Endothelial cell of umbilical vein (primary cell): Measurements from ENCODE around the gene SCAF8.
"Not testable (repeated sequence)": the region's sequence is repeated elsewhere in the genome, so short reads cannot be mapped to it uniquely, and the experiment has no call there.

Source experiments
- EZH2 ChIP-seq: IDR thresholded peaks from 2 replicates; pipeline ENCODE4 v1.6.1; 2012; ENCODE audit warnings: borderline replicate concordance, low read depth, mild to moderate bottlenecking, moderate library complexity, low read length, inconsistent platforms; ENCODE audit not compliant: severe bottlenecking
- FOS ChIP-seq: IDR thresholded peaks from 2 replicates; pipeline ENCODE4 v1.6.1; 2011; ENCODE audit warnings: mild to moderate bottlenecking, low read length, moderate library complexity, borderline replicate concordance; ENCODE audit not compliant: insufficient read depth
- GATA2 ChIP-seq: IDR thresholded peaks from 2 replicates; pipeline ENCODE4 v1.7.0; 2011; ENCODE audit warnings: low read depth, mild to moderate bottlenecking, moderate library complexity, mixed read lengths, low read length; ENCODE audit not compliant: insufficient read length, insufficient read depth
- JUN ChIP-seq: IDR thresholded peaks from 2 replicates; pipeline ENCODE4 v1.6.1; 2011; ENCODE audit warnings: borderline replicate concordance, low read depth; ENCODE audit not compliant: insufficient read length, insufficient read depth
- MYC ChIP-seq: IDR thresholded peaks from one replicate; pipeline ENCODE4 v1.6.1; 2011; ENCODE audit warnings: mild to moderate bottlenecking, low read depth, low read length
- POLR2A ChIP-seq: IDR thresholded peaks from 2 replicates; pipeline ENCODE4 v1.6.1; 2012; ENCODE audit warnings: low read depth, mild to moderate bottlenecking, control low read depth, low read length
- POLR2AphosphoS5 ChIP-seq: IDR thresholded peaks from 2 replicates; pipeline ENCODE4 v1.6.1; 2012; ENCODE audit warnings: low read depth, mild to moderate bottlenecking, control low read depth, low read length, moderate library complexity; ENCODE audit not compliant: insufficient read depth
- TF ChIP-seq, protein P1 (sequence below), 2 donors: IDR thresholded peaks; 1 replicate in 1 of 2; 2 replicates in 1 of 2; pipeline ENCODE4 v1.5.1; 2011; ENCODE audit warnings: low read length in 2 of 2, mild to moderate bottlenecking in 2 of 2, moderate library complexity in 2 of 2, control low read depth in 1 of 2, inconsistent platforms in 1 of 2, low read depth in 1 of 2; ENCODE audit not compliant: insufficient read depth in 1 of 2; ENCODE audit errors: extremely low read depth in 1 of 2
- TF ChIP-seq, protein P2 (sequence below): IDR thresholded peaks from 2 replicates; pipeline ENCODE4 v1.6.1; 2011; ENCODE audit not compliant: insufficient read depth, insufficient read length

- TF ChIP-seq, protein P1, sequence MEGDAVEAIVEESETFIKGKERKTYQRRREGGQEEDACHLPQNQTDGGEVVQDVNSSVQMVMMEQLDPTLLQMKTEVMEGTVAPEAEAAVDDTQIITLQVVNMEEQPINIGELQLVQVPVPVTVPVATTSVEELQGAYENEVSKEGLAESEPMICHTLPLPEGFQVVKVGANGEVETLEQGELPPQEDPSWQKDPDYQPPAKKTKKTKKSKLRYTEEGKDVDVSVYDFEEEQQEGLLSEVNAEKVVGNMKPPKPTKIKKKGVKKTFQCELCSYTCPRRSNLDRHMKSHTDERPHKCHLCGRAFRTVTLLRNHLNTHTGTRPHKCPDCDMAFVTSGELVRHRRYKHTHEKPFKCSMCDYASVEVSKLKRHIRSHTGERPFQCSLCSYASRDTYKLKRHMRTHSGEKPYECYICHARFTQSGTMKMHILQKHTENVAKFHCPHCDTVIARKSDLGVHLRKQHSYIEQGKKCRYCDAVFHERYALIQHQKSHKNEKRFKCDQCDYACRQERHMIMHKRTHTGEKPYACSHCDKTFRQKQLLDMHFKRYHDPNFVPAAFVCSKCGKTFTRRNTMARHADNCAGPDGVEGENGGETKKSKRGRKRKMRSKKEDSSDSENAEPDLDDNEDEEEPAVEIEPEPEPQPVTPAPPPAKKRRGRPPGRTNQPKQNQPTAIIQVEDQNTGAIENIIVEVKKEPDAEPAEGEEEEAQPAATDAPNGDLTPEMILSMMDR (IDR thresholded peaks at IDR 0.05; ENCODE audit: extremely low read depth in 1 of 2, insufficient read depth in 1 of 2, low read depth in 1 of 2, low read length in 2 of 2) = not testable (repeated sequence)
- TF ChIP-seq EZH2, POLR2AphosphoS5, POLR2A, MYC, JUN, GATA2, FOS: not testable (repeated sequence)
- TF ChIP-seq, protein P2, sequence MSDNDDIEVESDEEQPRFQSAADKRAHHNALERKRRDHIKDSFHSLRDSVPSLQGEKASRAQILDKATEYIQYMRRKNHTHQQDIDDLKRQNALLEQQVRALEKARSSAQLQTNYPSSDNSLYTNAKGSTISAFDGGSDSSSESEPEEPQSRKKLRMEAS = not testable (repeated sequence)
Measured at GRCh38 chr6:154811663-154812062, 78.4 kb downstream of the SCAF8 start.
